SH-SY5Y (cell line): Measurements from ENCODE around the gene NR3C2.

Experiments used
- GATA2 ChIP-seq: IDR thresholded peaks from 2 replicates; pipeline ENCODE4 v1.6.1; 2011; ENCODE audit warnings: mild to moderate bottlenecking, low read depth, low read length
- GATA3 ChIP-seq: IDR thresholded peaks from 2 replicates; pipeline ENCODE4 v1.6.1; 2011; ENCODE audit warnings: low read depth, mild to moderate bottlenecking, low read length, moderate library complexity

DNA sequence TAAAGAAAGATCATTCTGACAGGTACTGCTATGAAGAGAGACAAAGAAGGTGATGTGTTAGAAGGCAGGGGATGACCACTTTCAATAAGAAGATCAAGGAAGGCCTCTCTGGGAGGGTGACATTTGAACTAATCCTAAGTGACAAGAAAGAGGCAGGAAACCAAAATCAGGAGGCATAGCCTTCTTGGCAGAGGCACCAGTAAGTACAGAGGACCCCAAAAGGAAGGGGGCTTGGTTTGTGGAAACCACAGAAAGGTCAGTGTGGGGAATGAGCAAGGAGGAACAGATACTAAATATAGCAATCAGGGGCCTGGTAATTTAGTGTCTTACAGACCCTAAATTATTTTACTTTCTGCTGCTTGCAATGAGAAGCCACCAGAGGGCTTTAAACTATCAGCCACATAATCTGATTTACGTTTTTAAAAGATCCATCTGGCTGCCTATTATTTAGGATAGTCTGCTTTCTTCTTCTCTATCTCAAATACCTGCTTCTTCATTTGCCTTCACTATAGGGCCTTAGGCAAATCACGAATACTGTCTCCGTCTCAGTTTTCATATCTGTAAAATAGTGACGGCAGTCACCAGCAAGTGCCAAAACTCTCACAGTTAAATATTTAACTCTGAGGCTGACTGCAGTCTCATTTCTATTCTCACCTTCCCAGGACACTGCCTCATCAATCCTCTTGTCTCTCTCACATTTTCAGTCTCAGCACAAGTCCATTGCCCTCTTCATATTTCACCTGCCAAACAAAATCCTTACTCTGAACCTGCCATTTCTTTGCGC is 16.7 kb downstream of the NR3C2 start:
- TF ChIP-seq GATA2 (0 out of 2 replicates have a peak, but pooled peaks have one; percentile 8), GATA3 (no peak)
